PC-9 (cell line): ENCODE results near the gene OTULIN. TPM values are rescaled to one million over a fixed set of nuclear protein-coding genes. Genes with fewer than 3 reads are reported as not detected.
A peak's percentile ranks its signal among the peaks of the same experiment; 100 is the strongest.

ENCODE experiments used
- Bru-seq: library from RNA; stranded (reverse); fragments of 400-500 nt; gene quantifications from one replicate; lab custom pipeline; 2021; lab: Mats Ljungman, UMichigan
- BruChase-seq, 2 experiments: library from RNA; stranded (reverse); fragments of 400-500 nt; gene quantifications; one replicate each; lab custom pipeline; 2021; lab: Mats Ljungman, UMichigan
- BruUV-seq: library from RNA; stranded (reverse); fragments of 400-500 nt; replicated peaks from 2 replicates; lab custom pipeline; 2021; lab: Mats Ljungman, UMichigan
- CTCF ChIA-PET: fragments of 300-600 bp; sonication (Branson Sonifier 250); formaldehyde crosslinking; loops from one replicate; lab custom pipeline; 2022; ENCODE audit warnings: antibody characterized with exemption; lab: Charles Lee
- POLR2A ChIA-PET: fragments of 300-600 bp; sonication (Branson Sonifier 250); formaldehyde crosslinking; loops from one replicate; lab custom pipeline; 2022; ENCODE audit warnings: antibody characterized with exemption; ENCODE audit not compliant: unreplicated experiment; lab: Charles Lee
- DNase-seq, 2 experiments: peaks; one replicate each; pipeline versions ENCODE4 v3.0.0 to v3.0.0-alpha.2; 2015 to 2022; ENCODE audit warnings: mixed read lengths in 1 of 2
- H2AFZ ChIP-seq: fragments of 200-600 bp; sonication (generic); 2 replicates; pipeline ENCODE4 v1.8.1; 2017; ENCODE audit warnings: antibody characterized with exemption
- H3F3A ChIP-seq: fragments of 200-600 bp; sonication (generic); 2 replicates; pipeline ENCODE4 v1.8.1; 2017; ENCODE audit warnings: antibody characterized with exemption, mild to moderate bottlenecking, low read depth; ENCODE audit not compliant: insufficient read depth
- H3K27ac ChIP-seq: fragments of 200-600 bp; sonication (generic); 2 replicates; pipeline ENCODE4 v1.6.1; 2016; ENCODE audit warnings: mixed run types
- H3K27me3 ChIP-seq: fragments of 200-600 bp; sonication (generic); 2 replicates; pipeline ENCODE4 v1.6.1; 2016; ENCODE audit warnings: low read depth, mixed run types; ENCODE audit not compliant: insufficient read depth
- H3K36me3 ChIP-seq: fragments of 200-600 bp; sonication (generic); 2 replicates; pipeline ENCODE4 v1.6.1; 2016; ENCODE audit warnings: low read depth, mixed run types
- H3K4me1 ChIP-seq: fragments of 200-600 bp; sonication (generic); replicated peaks from 2 replicates; pipeline ENCODE4 v1.6.1; 2016; ENCODE audit warnings: mixed run types; ENCODE audit not compliant: insufficient read depth
- H3K4me2 ChIP-seq: fragments of 200-600 bp; sonication (generic); 2 replicates; pipeline ENCODE4 v1.6.1; 2017; ENCODE audit warnings: mixed run types
- H3K4me3 ChIP-seq: fragments of 200-600 bp; sonication (generic); 2 replicates; pipeline ENCODE4 v1.6.1; 2016; ENCODE audit warnings: mixed run types
- H3K79me2 ChIP-seq: fragments of 200-600 bp; sonication (generic); 2 replicates; pipeline ENCODE4 v1.6.1; 2017; ENCODE audit warnings: low read depth, mixed run types
- H3K9me2 ChIP-seq: fragments of 200-600 bp; sonication (generic); 2 replicates; pipeline ENCODE4 v1.8.1; 2017; ENCODE audit warnings: mild to moderate bottlenecking; ENCODE audit not compliant: insufficient read depth
- H3K9me3 ChIP-seq: fragments of 200-600 bp; sonication (generic); 2 replicates; pipeline ENCODE4 v1.8.1; 2016; ENCODE audit warnings: low read depth; ENCODE audit not compliant: insufficient read depth
- H4K20me1 ChIP-seq: fragments of 200-600 bp; sonication (generic); 2 replicates; pipeline ENCODE4 v1.8.1; 2017; ENCODE audit not compliant: insufficient read depth
- CTCF ChIP-seq: fragments of 200-600 bp; sonication (generic); conservative IDR thresholded peaks from 2 replicates; pipeline ENCODE4 v1.6.1; 2017; ENCODE audit warnings: mixed run types, antibody characterized with exemption, mild to moderate bottlenecking, moderate library complexity
- EZH2 ChIP-seq: fragments of 200-600 bp; sonication (generic); IDR thresholded peaks from 2 replicates; pipeline ENCODE4 v1.8.0; 2017; ENCODE audit warnings: antibody characterized with exemption, low read depth
- intact Hi-C: fragments of 100-400 bp; cut with micrococcal nuclease; formaldehyde crosslinking; loops from one replicate; pipeline ENCODE4 v1.10.0; 2022; ENCODE audit not compliant: unreplicated experiment
- long read RNA-seq: library from polyadenylated mRNA; stranded (forward); transcript quantifications from one replicate; pipeline ENCODE4 v2.0.0, GENCODE V29; 2022
- total RNA-seq: library from RNA; stranded (reverse); gene quantifications from 2 replicates; pipeline ENCODE4 v1.2.3, GENCODE V29; 2021

Gene OTULIN
- total RNA-seq (77.2 and 79.1 TPM in 2 replicates), Bru-seq, nascent RNA (percentile 96 among the genes with signal in this experiment), BruChase-seq, experiment 1, labeled RNA remaining after a 2-hour chase (percentile 97 among the genes with signal in this experiment), BruChase-seq, experiment 2, labeled RNA remaining after a 6-hour chase (percentile 93 among the genes with signal in this experiment)
- long read RNA-seq, full-length matches to known transcripts, result 18 of 30 reads
- long read RNA-seq, partial matches to known transcripts, result 2 of 30 reads
- long read RNA-seq, other reads (novel, unspliced or antisense), result 10 of 30 reads

GRCh38 chr5:14664270-14665100 lies at the start of gene OTULIN:
TSS of gene OTULIN (plus strand) at chr5:14664718. CDS start at chr5:14664826, 108 bp downstream.
- peaks cover 14% of the 10 kb centered on the region for H4K20me1 ChIP-seq
- peak within 1 kb of the TSS; percentile 100 for H2AFZ ChIP-seq
- CTCF ChIA-PET, result interaction anchor here (0.6 kb wide), 1 partner anchor 625 kb away, joined by 5 read pairs; no protein-coding TSS in a partner anchor
- DNase-seq, result peak; percentile 71 to 98
- peak within 1 kb of the TSS; percentile 91 for H3K4me2 ChIP-seq
- H3K9me2 ChIP-seq, result no peaks in the 10 kb centered on the region
- H3K4me3 ChIP-seq, result peak within 1 kb of the TSS; percentile 73
- TF ChIP-seq EZH2, result no peak
- TF ChIP-seq CTCF, result no peak
- H3K27me3 ChIP-seq, result no peaks in the 10 kb centered on the region
- peaks cover 50% of the 10 kb centered on the region for H3K79me2 ChIP-seq
- intact Hi-C loops, result loop anchor here (1.0 to 5.0 kb wide), 7 partner anchors 62 to 677 kb away; no protein-coding TSS in a partner anchor
- POLR2A ChIA-PET, result no interaction called here
- H3F3A ChIP-seq, result 0 out of 2 replicates have a peak, but pooled peaks cover 10% of the 10 kb centered on the region
- peak within 1 kb of the TSS; percentile 21 for H3K27ac ChIP-seq
- H3K9me3 ChIP-seq, result no peaks in the 10 kb centered on the region
- peaks cover 28% of the 10 kb centered on the region for H3K4me1 ChIP-seq
- no TSS peak for BruUV-seq
- no peaks in the 10 kb centered on the region for H3K36me3 ChIP-seq

GRCh38 chr5:14615365-14615764 lies 49.2 kb upstream of the OTULIN start:
- ChIA-PET POLR2A (no interaction called here), CTCF (no interaction called here)
- intact Hi-C loops, result no loop called here
- H3K27me3 ChIP-seq, result no peaks in the 10 kb centered on the region
- TF ChIP-seq EZH2 (no peak), CTCF (no peak)
- no TSS peak for BruUV-seq
- no peak overlapping the region for H2AFZ ChIP-seq
- H3K4me3 ChIP-seq, result no peak overlapping the region
- no peak for DNase-seq
- no peak overlapping the region for H3K4me2 ChIP-seq
- H3K9me2 ChIP-seq, result no peaks in the 10 kb centered on the region
- H3K27ac ChIP-seq, result no peak overlapping the region
- H4K20me1 ChIP-seq, result no peaks in the 10 kb centered on the region
- no peaks in the 10 kb centered on the region for H3K79me2 ChIP-seq
- H3K36me3 ChIP-seq, result no peaks in the 10 kb centered on the region
- no peaks in the 10 kb centered on the region for H3K9me3 ChIP-seq
- no peaks in the 10 kb centered on the region for H3F3A ChIP-seq
- no peaks in the 10 kb centered on the region for H3K4me1 ChIP-seq

- no peak overlapping the region for H3K4me3 ChIP-seq
- no peak overlapping the region for H3K27ac ChIP-seq
- POLR2A ChIA-PET, result no interaction called here
- H3K27me3 ChIP-seq, result no peaks in the 10 kb centered on the region
- no peaks in the 10 kb centered on the region for H3K36me3 ChIP-seq
- H3K79me2 ChIP-seq, result no peaks in the 10 kb centered on the region
- no peak overlapping the region for H2AFZ ChIP-seq
- TF ChIP-seq CTCF (no peak), EZH2 (no peak)
- H3K4me1 ChIP-seq, result no peaks in the 10 kb centered on the region
- intact Hi-C loops, result no loop called here
- H4K20me1 ChIP-seq, result no peaks in the 10 kb centered on the region
- no peaks in the 10 kb centered on the region for H3K9me2 ChIP-seq
- BruUV-seq, result no TSS peak
- no peak overlapping the region for H3K4me2 ChIP-seq
- H3F3A ChIP-seq, result no peaks in the 10 kb centered on the region
- CTCF ChIA-PET, result no interaction called here
- no peaks in the 10 kb centered on the region for H3K9me3 ChIP-seq
- DNase-seq, result no peak
Observed at GRCh38 chr5:14617441-14617840, 47.1 kb upstream of the OTULIN start.
